Muscle layer of duodenum (tissue), 2 donors: Measurements from ENCODE around the gene CD5L.

Experiments used
- H3K27ac ChIP-seq: one replicate; pipeline ENCODE4 v1.7.0; 2013; ENCODE audit warnings: mild to moderate bottlenecking, low read length
- H3K27me3 ChIP-seq: one replicate; pipeline ENCODE4 v1.7.0; 2013; ENCODE audit warnings: low read depth, mild to moderate bottlenecking, control low read depth, low read length
- H3K36me3 ChIP-seq, 2 donors: one replicate each; pipeline ENCODE4 v1.7.0; 2013; ENCODE audit warnings: low read length in 2 of 2, control low read depth in 1 of 2, mild to moderate bottlenecking in 1 of 2; ENCODE audit not compliant: insufficient read depth in 2 of 2, control insufficient read depth in 1 of 2
- H3K4me1 ChIP-seq, 2 donors: one replicate each; pipeline ENCODE4 v1.7.0; 2013; ENCODE audit warnings: low read length in 2 of 2, mild to moderate bottlenecking in 2 of 2, control low read depth in 1 of 2, moderate library complexity in 1 of 2; ENCODE audit not compliant: insufficient read depth in 2 of 2, control insufficient read depth in 1 of 2
- H3K4me3 ChIP-seq, 2 donors: one replicate each; pipeline ENCODE4 v1.7.0; 2013; ENCODE audit warnings: low read length in 2 of 2, low read depth in 1 of 2, mild to moderate bottlenecking in 1 of 2
- H3K9me3 ChIP-seq, 2 donors: one replicate each; pipeline ENCODE4 v1.7.0; 2013; ENCODE audit warnings: low read length in 2 of 2, control low read depth in 1 of 2, mild to moderate bottlenecking in 1 of 2; ENCODE audit not compliant: control insufficient read depth in 1 of 2
- donor health status: healthy.

The CD5L gene

DNA sequence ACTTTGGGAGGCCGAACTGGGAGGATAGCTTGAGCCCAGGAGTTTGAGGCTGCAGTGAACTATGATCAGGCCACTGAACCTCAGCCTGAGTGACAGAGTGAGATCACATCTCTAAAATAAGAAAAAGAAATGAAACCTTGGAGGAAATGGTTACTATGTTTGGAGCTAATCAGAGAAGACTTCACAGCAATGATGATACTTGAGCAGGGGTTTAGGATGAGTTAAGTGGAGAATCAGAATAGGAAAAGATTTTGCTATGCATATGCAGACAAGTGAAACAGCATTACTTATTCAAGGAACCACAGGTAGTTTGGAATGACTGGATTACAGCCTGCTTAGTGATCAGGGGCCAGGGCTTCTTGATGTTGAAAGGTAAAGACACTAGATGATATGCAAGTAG, 1.3 kb upstream of the CD5L start:
- Histone ChIP-seq H3K36me3 (no peaks in the 10 kb centered on the region), H3K9me3 (no peaks in the 10 kb centered on the region), H3K4me1 (no peaks in the 10 kb centered on the region), H3K4me3 (no peak overlapping the region), H3K27ac (no peak overlapping the region), H3K27me3 (no peaks in the 10 kb centered on the region)

DNA sequence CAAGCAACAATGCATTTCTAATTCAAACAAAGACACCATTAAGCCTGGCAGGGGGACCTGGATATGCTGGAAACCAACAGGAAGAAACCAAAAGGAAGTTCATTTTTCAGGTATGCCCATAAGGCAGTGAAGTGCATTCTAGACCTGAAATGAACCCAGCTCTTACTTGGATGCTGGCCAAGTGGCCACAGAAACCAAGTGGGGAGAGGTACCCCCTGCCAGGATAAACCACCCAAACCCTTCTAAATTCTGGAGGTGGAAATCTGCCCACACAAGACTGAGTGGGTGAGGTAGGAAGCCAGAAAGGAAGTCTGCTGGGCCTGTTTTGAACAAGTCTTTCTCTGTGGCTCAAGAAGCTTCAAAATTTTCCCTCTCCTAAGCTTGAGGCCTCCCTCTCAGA, 2.6 kb downstream of the CD5L start:
- H3K4me3 ChIP-seq: no peak overlapping the region

DNA sequence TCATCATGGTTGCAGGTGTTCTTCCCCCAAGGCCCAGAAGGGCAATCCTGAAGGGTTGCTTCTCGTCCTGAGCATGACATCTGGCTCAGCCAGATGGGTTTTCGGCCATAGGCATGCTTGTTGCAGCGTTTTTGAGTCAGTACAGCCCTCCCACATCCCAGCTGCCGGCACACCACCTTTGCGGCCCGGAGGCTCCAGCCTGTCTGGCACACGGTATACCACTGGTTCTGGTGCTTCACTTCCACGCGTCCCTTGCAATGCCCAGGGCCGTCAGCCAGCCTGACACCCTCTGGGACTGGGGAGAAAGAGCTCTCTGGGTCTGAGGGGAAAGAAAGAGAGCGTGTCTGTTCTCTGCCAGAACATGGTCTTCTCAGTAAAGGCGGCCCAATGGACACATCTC, 7.2 kb downstream of the CD5L start:
- Histone ChIP-seq H3K36me3 (no peaks in the 10 kb centered on the region), H3K9me3 (no peaks in the 10 kb centered on the region), H3K27me3 (no peaks in the 10 kb centered on the region), H3K4me3 (no peak overlapping the region), H3K27ac (no peak overlapping the region), H3K4me1 (no peaks in the 10 kb centered on the region)

More for the DNA sequence above, 2.6 kb downstream of the CD5L start:
- Histone ChIP-seq H3K36me3 (no peaks in the 10 kb centered on the region), H3K9me3 (no peaks in the 10 kb centered on the region), H3K27ac (no peak overlapping the region), H3K27me3 (no peaks in the 10 kb centered on the region), H3K4me1 (no peaks in the 10 kb centered on the region)

DNA sequence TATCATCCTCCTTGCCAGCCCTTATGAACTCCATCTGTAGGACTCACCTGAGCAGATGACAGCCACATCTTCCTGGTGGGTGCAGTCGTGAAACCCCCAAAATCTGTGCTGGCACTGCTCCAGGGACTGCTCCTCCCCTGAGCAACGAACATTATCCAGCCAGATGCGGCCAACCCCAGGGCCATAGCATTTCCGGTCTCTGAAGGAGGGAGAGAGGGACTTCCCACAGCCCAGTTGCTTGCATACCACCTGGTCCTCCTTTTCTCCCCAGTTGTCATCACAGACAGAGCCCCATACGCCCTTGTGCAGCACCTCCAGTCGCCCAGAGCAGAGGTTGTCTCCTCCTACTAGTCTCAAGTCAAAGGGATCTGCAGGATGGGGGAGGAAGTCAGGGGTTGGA, 8.5 kb downstream of the CD5L start:
- Histone ChIP-seq H3K36me3 (no peaks in the 10 kb centered on the region), H3K9me3 (no peaks in the 10 kb centered on the region), H3K4me3 (no peak overlapping the region), H3K4me1 (no peaks in the 10 kb centered on the region), H3K27ac (no peak overlapping the region), H3K27me3 (no peaks in the 10 kb centered on the region)

DNA sequence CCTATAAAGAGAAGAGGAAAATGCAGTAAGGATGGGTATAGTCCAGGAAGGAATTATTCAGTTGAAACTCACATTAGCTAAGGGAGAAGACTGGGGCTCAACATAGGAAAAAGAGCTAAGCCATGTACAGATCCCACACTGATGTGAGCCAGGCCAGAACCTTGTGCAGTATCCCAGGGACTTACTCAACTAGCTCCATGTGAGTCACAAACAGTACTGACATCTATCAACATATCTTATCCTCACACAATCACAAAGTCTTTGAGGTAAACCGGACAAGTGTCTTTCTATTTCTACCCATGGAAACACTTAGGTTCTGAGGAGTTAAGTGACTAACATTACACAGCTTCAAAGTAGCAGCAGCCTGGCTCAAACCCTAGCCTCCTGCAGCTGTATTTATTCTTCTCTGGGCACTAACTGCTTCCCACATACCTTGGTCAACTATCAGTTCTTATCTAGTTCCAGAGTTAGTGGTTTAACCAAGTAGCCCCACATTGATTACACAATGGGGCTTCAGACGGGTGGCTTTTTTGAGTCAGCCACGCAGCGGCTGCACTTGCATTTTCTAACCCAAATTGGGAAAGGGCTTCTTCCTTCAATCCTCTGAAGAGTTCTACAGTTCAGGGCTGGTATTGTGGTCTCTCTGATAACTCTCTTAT, 9.5 kb downstream of the CD5L start:
- no peak overlapping the region for H3K27ac ChIP-seq
- no peaks in the 10 kb centered on the region for H3K4me1 ChIP-seq
- no peaks in the 10 kb centered on the region for H3K36me3 ChIP-seq
- H3K4me3 ChIP-seq: no peak overlapping the region
- H3K27me3 ChIP-seq: no peaks in the 10 kb centered on the region
- no peaks in the 10 kb centered on the region for H3K9me3 ChIP-seq

DNA sequence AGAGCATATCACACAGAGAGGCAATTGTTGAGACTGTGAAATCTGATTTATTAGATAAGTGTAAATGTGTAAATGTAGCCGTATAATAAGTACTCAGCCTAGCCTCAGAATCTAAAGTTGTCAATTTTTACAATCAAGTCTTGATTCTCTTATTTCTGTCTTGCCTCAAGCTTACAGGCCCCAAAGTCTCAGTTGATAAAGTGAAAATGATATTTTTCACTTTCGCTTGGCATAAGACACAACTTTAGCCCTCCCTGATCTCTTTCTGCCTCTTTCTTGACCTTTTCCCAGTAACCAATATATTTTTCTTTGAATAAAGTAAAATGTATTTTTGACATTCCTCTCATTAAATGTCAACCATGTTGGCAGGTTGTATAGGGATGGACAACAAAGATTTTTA, 10.7 kb downstream of the CD5L start:
- no peaks in the 10 kb centered on the region for H3K36me3 ChIP-seq
- no peak overlapping the region for H3K27ac ChIP-seq
- H3K4me1 ChIP-seq: no peaks in the 10 kb centered on the region
- H3K4me3 ChIP-seq: no peak overlapping the region
- no peaks in the 10 kb centered on the region for H3K27me3 ChIP-seq
- H3K9me3 ChIP-seq: no peaks in the 10 kb centered on the region

DNA sequence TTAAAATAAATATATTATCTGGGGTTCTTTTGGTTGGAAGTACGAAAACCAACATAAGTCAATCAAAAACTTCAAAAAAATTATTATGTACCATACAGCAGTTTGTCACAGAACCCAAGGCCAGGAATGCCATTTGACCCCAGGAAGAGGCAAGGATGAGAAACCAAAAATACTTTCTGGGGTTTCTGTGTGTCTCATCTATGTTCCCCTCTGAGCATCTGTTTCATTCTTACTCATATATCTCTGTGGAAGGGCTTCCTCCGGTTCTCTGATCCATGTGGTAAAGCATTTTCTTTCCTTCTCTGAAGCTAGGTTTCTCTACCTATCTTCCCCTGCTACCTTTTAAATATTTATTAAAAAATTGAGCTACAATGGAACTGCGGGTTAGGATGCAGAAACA, 11.9 kb downstream of the CD5L start:
- no peaks in the 10 kb centered on the region for H3K27me3 ChIP-seq
- H3K36me3 ChIP-seq: no peaks in the 10 kb centered on the region
- H3K9me3 ChIP-seq: no peaks in the 10 kb centered on the region
- H3K4me3 ChIP-seq: no peak overlapping the region
- no peak overlapping the region for H3K27ac ChIP-seq
- H3K4me1 ChIP-seq: no peaks in the 10 kb centered on the region

DNA sequence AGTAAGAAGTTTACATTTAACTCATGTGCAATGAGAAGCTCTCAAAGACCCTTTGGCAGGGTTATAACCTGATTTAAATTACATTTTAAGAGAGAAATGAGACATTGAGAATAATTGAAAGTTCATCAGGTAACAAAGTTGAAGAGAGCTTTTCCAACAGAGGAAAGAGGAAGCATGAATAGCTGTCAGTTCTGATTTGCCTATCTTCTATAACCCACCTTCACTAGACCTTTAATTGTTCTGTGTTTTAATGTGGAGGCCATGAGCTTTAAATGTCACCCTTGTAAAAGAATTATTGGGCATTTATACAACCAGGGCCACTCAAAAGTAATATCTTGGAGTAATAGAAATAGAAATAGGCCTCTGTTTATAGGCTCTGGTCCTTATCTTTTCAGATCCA, 12.4 kb downstream of the CD5L start:
- Histone ChIP-seq H3K27me3 (no peaks in the 10 kb centered on the region), H3K4me1 (no peaks in the 10 kb centered on the region), H3K27ac (no peak overlapping the region), H3K36me3 (no peaks in the 10 kb centered on the region), H3K9me3 (no peaks in the 10 kb centered on the region), H3K4me3 (no peak overlapping the region)

DNA sequence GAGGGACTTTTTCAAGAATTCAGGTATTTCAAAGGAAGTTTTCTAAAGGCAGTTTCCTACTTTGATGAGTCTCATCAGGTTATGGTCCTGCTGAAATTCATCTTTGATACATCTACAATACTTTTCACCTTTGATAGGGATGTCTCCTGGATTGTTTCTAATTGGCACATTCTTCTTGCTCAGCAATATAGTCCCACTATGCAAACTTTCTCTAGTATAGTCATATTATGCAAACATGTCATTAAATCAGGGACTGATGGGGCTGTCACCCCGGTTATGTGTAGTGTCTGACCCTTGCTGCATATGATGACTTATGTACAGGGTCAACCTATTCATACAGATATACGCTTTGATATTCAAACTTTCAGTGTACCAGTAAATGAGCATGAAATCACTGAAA, 21.3 kb downstream of the CD5L start:
- Histone ChIP-seq H3K27ac (no peak overlapping the region), H3K4me1 (no peaks in the 10 kb centered on the region), H3K36me3 (no peaks in the 10 kb centered on the region), H3K27me3 (no peaks in the 10 kb centered on the region), H3K4me3 (no peak overlapping the region), H3K9me3 (no peaks in the 10 kb centered on the region)

DNA sequence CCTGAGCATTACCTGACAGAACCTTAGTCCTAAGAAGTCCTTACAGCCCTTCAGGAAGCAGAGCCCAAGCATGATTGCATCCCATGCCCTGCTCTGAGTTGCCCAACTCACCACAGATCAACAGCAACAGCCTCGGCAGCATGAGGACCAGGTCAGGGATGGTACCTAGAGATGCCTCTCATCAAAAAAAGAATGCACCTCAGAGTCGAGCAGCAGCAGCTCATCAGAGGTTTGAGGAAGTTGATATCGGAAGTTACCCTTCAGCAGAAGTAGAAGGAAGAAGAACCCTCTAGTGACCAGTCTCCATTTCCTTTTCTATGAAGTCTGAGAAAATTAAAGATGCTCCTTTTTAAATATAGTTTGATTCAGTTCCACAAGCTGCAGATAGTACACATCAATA, 21.7 kb downstream of the CD5L start, which contains the start of gene FCRL1:
Gene FCRL1, minus strand, starts transcription at position 225 of the 400 bp plus-strand sequence. Its CDS starts 83 bp downstream, at position 142.
- Histone ChIP-seq H3K36me3 (no peaks in the 10 kb centered on the region), H3K9me3 (no peaks in the 10 kb centered on the region), H3K27me3 (no peaks in the 10 kb centered on the region), H3K27ac (no peak within 1 kb of the TSS), H3K4me1 (no peaks in the 10 kb centered on the region), H3K4me3 (no peak within 1 kb of the TSS)

DNA sequence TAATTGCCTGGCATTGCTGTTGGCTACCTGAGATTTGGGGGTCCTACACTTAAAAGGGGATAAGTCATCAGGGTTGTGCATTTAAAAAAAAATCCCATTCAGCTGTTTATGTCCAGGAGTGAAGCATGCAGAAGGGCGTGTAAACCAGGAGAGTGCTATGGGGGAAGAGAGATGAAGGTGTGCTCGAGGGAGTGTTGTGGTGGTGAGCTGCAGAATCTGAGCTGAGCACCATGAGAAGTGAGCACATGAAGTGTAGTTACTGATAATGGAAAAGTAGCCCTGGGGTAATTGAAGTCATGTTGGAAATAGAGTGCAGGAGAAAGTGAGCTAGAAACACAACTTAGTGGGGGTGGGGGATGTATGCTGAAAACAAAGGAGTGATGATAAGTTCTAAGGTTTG, 22.4 kb downstream of the CD5L start:
- Histone ChIP-seq H3K4me1 (no peaks in the 10 kb centered on the region), H3K4me3 (no peak overlapping the region), H3K27ac (no peak overlapping the region), H3K27me3 (no peaks in the 10 kb centered on the region), H3K9me3 (no peaks in the 10 kb centered on the region), H3K36me3 (no peaks in the 10 kb centered on the region)

DNA sequence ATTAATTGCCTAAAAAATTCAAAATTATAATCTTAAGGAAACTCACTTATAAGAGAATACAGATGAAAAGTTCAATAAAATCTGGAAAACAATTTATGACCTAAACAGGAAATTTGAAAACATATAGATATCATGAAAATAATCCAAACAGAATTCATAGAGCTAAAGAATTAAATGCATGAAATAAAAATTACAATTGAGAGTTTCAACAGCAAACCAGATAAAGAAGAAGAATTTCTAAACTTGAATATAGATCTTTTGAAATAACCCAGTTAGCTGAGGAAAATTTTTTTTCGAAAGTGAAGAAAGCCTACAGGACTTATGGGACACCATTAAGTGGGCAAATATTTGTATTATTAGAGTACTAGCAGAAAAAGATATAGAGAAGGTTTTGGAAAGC, 28.3 kb downstream of the CD5L start:
- no peaks in the 10 kb centered on the region for H3K36me3 ChIP-seq
- no peak overlapping the region for H3K27ac ChIP-seq
- no peaks in the 10 kb centered on the region for H3K27me3 ChIP-seq

More for the DNA sequence above, 28.3 kb downstream of the CD5L start:
- no peaks in the 10 kb centered on the region for H3K4me1 ChIP-seq
- H3K9me3 ChIP-seq: peaks cover 0 to 21% of the 10 kb centered on the region in 2 donors
- no peak overlapping the region for H3K4me3 ChIP-seq
